Rectal smooth muscle tissue (tissue), 1 donor: ENCODE data around the gene GPR32.
"Not testable (repeated sequence)": the region's sequence is repeated elsewhere in the genome, so short reads cannot be mapped to it uniquely, and the experiment has no call there.

ENCODE experiments used
- H3K27ac ChIP-seq: one replicate; pipeline ENCODE4 v1.7.0; 2013; ENCODE audit warnings: low read depth, low read length, inconsistent platforms
- H3K27me3 ChIP-seq: one replicate; pipeline ENCODE4 v1.7.0; 2013; ENCODE audit warnings: low read length; ENCODE audit not compliant: control insufficient read depth, insufficient read depth
- H3K36me3 ChIP-seq: one replicate; pipeline ENCODE4 v1.7.0; 2013; ENCODE audit warnings: low read length; ENCODE audit not compliant: control insufficient read depth, insufficient read depth
- H3K4me1 ChIP-seq: one replicate; pipeline ENCODE4 v1.7.0; 2013; ENCODE audit warnings: low read length; ENCODE audit not compliant: control insufficient read depth, insufficient read depth
- H3K4me3 ChIP-seq: one replicate; pipeline ENCODE4 v1.7.0; 2013; ENCODE audit warnings: low read length
- H3K9ac ChIP-seq: one replicate; pipeline ENCODE4 v1.7.0; 2013; ENCODE audit warnings: low read length

Gene GPR32

GRCh38 chr19:50770164-50770563, at the start of gene GPR32:
Gene GPR32 (plus strand): TSS chr19:50770464. CDS start chr19:50770601, 137 bp downstream.
- H3K36me3 ChIP-seq, H3K4me1 ChIP-seq, H3K27ac ChIP-seq, H3K4me3 ChIP-seq, H3K27me3 ChIP-seq, H3K9ac ChIP-seq: not testable (repeated sequence)

GRCh38 chr19:50720921-50721381, 49.3 kb upstream of the GPR32 start:
- no peaks in the 10 kb centered on the region for H3K36me3 ChIP-seq
- no peak overlapping the region for H3K27ac ChIP-seq
- no peak overlapping the region for H3K4me3 ChIP-seq
- peaks cover 5% of the 10 kb centered on the region for H3K27me3 ChIP-seq
- H3K4me1 ChIP-seq: no peaks in the 10 kb centered on the region
- H3K9ac ChIP-seq: no peak overlapping the region

- Histone ChIP-seq H3K36me3 (no peaks in the 10 kb centered on the region), H3K4me3 (no peak overlapping the region), H3K27me3 (peaks cover 5% of the 10 kb centered on the region), H3K4me1 (no peaks in the 10 kb centered on the region), H3K9ac (no peak overlapping the region), H3K27ac (no peak overlapping the region)
Observed at GRCh38 chr19:50721441-50722137, 48.7 kb upstream of the GPR32 start.

- peak overlapping the region; percentile 17 for H3K4me3 ChIP-seq
- H3K36me3 ChIP-seq: no peaks in the 10 kb centered on the region
- no peak overlapping the region for H3K9ac ChIP-seq
- no peak overlapping the region for H3K27ac ChIP-seq
- peaks cover 1% of the 10 kb centered on the region for H3K27me3 ChIP-seq
- no peaks in the 10 kb centered on the region for H3K4me1 ChIP-seq
Observed at GRCh38 chr19:50722201-50723013, 47.9 kb upstream of the GPR32 start.

- peak within 1 kb of the TSS; percentile 63 for H3K4me3 ChIP-seq
- H3K36me3 ChIP-seq: no peaks in the 10 kb centered on the region
- H3K9ac ChIP-seq: peak within 1 kb of the TSS; percentile 13
- H3K27ac ChIP-seq: no peak within 1 kb of the TSS
- H3K4me1 ChIP-seq: no peaks in the 10 kb centered on the region
- H3K27me3 ChIP-seq: peaks cover 6% of the 10 kb centered on the region
Observed at GRCh38 chr19:50723069-50723468, 47.2 kb upstream of the GPR32 start, which contains the start of gene CLEC11A. Gene CLEC11A (plus strand): TSS chr19:50723364. CDS start chr19:50723526, 162 bp downstream.

- H3K27ac ChIP-seq: no peak overlapping the region
- peaks cover 6% of the 10 kb centered on the region for H3K27me3 ChIP-seq
- H3K4me3 ChIP-seq: peak overlapping the region; percentile 63
- no peaks in the 10 kb centered on the region for H3K4me1 ChIP-seq
- peak overlapping the region; percentile 13 for H3K9ac ChIP-seq
- H3K36me3 ChIP-seq: no peaks in the 10 kb centered on the region
Observed at GRCh38 chr19:50723735-50724521, 46.3 kb upstream of the GPR32 start.

- Histone ChIP-seq H3K4me3 (peak overlapping the region; percentile 73), H3K27me3 (peaks cover 6% of the 10 kb centered on the region), H3K27ac (peak overlapping the region; percentile 23), H3K9ac (peak overlapping the region; percentile 21), H3K36me3 (no peaks in the 10 kb centered on the region), H3K4me1 (no peaks in the 10 kb centered on the region)
Observed at GRCh38 chr19:50724522-50725217, 45.6 kb upstream of the GPR32 start.

GRCh38 chr19:50725218-50725910, 44.9 kb upstream of the GPR32 start:
- H3K27me3 ChIP-seq: peaks cover 6% of the 10 kb centered on the region
- H3K9ac ChIP-seq: peak overlapping the region; percentile 21
- H3K4me3 ChIP-seq: peak overlapping the region; percentile 73
- no peaks in the 10 kb centered on the region for H3K36me3 ChIP-seq
- H3K27ac ChIP-seq: peak overlapping the region; percentile 23
- no peaks in the 10 kb centered on the region for H3K4me1 ChIP-seq

GRCh38 chr19:50725911-50726230, 44.4 kb upstream of the GPR32 start:
- Histone ChIP-seq H3K4me1 (no peaks in the 10 kb centered on the region), H3K27me3 (peaks cover 6% of the 10 kb centered on the region), H3K36me3 (no peaks in the 10 kb centered on the region), H3K4me3 (peak overlapping the region; percentile 73), H3K27ac (no peak overlapping the region), H3K9ac (no peak overlapping the region)

- peaks cover 6% of the 10 kb centered on the region for H3K27me3 ChIP-seq
- no peak overlapping the region for H3K9ac ChIP-seq
- H3K4me1 ChIP-seq: no peaks in the 10 kb centered on the region
- H3K27ac ChIP-seq: no peak overlapping the region
- H3K4me3 ChIP-seq: no peak overlapping the region
- no peaks in the 10 kb centered on the region for H3K36me3 ChIP-seq
Observed at GRCh38 chr19:50728084-50728737, 42.1 kb upstream of the GPR32 start.

- Histone ChIP-seq H3K36me3 (no peaks in the 10 kb centered on the region), H3K27me3 (peaks cover 6% of the 10 kb centered on the region), H3K27ac (no peak overlapping the region), H3K4me1 (no peaks in the 10 kb centered on the region), H3K4me3 (no peak overlapping the region), H3K9ac (no peak overlapping the region)
Observed at GRCh38 chr19:50729894-50730293, 40.4 kb upstream of the GPR32 start.
